Endothelial cell of umbilical vein (primary cell): ENCODE results near the gene CANT1. TPM values are rescaled to one million over a fixed set of nuclear protein-coding genes. Genes with fewer than 3 reads are reported as not detected.

Experiments
- BruUV-seq: library from RNA; stranded (reverse); fragments of 400-500 nt; replicated peaks from 2 replicates; lab custom pipeline; 2021; lab: Mats Ljungman, UMichigan
- CTCF ChIA-PET: fragments of 300-600, 350-600 bp; sonication (Branson Sonifier 250); formaldehyde crosslinking; loops from one replicate; lab custom pipeline; 2021; ENCODE audit warnings: antibody characterized with exemption, inconsistent platforms; lab: Charles Lee
- POLR2A ChIA-PET: fragments of 300-600, 350-600 bp; sonication (Branson Sonifier 250); formaldehyde crosslinking; loops from one replicate; lab custom pipeline; 2021; ENCODE audit warnings: antibody characterized with exemption, inconsistent platforms; lab: Charles Lee
- DNase-seq: peaks from one replicate; pipeline ENCODE4 v3.0.0-alpha.2; 2011; ENCODE audit warnings: low read depth, low spot score
- FAIRE-seq: peaks from 2 replicates; lab custom pipeline; 2011; peaks lifted over from hg19 to GRCh38; lab: Jason Lieb, UNC
- H2AFZ ChIP-seq: 2 replicates; pipeline ENCODE4 v1.6.0; 2012; ENCODE audit warnings: low read depth, low read length, control low read depth, inconsistent platforms
- H3K27ac ChIP-seq: 2 replicates; pipeline ENCODE4 v1.5.1; 2011; ENCODE audit warnings: low read depth, mild to moderate bottlenecking, control low read depth, low read length, moderate library complexity; ENCODE audit not compliant: insufficient read depth
- H3K27me3 ChIP-seq, 2 experiments: 2 replicates each; pipeline versions ENCODE4 v1.6.0 to v1.6.1; 2011; ENCODE audit warnings: low read length in 2 of 2, mixed read lengths in 1 of 2; ENCODE audit not compliant: control insufficient read depth in 2 of 2, insufficient read depth in 2 of 2
- H3K36me3 ChIP-seq, 2 experiments: 2 replicates in 1 of 2; 3 replicates in 1 of 2; pipeline ENCODE4 v1.5.1; 2011; ENCODE audit warnings: low read length in 2 of 2, mild to moderate bottlenecking in 1 of 2, moderate library complexity in 1 of 2; ENCODE audit not compliant: control insufficient read depth in 2 of 2, insufficient read depth in 2 of 2; ENCODE audit errors: extremely low read depth in 1 of 2
- H3K4me1 ChIP-seq: 3 replicates; pipeline ENCODE4 v1.5.1; 2011; ENCODE audit warnings: mild to moderate bottlenecking, low read length; ENCODE audit not compliant: control insufficient read depth, insufficient read depth; ENCODE audit errors: extremely low read depth
- H3K4me2 ChIP-seq: 2 replicates; pipeline ENCODE4 v1.6.1; 2011; ENCODE audit warnings: low read length, control low read depth, mixed read lengths; ENCODE audit not compliant: insufficient read depth
- H3K4me3 ChIP-seq, 3 experiments: fragments of 200-600 bp in 1 of 3; sonication (generic), shearing (Covaris generic) in 1 of 3; replicated peaks in 1 of 3; 2 replicates each; pipeline ENCODE4 v1.5.1; 2011 to 2016; ENCODE audit warnings: control low read depth in 3 of 3, low read length in 3 of 3, mild to moderate bottlenecking in 2 of 3, inconsistent platforms in 1 of 3, low read depth in 1 of 3, moderate library complexity in 1 of 3; ENCODE audit not compliant: insufficient read depth in 1 of 3
- H3K79me2 ChIP-seq: 2 replicates; pipeline ENCODE4 v1.6.0; 2012; ENCODE audit warnings: low read length, inconsistent platforms; ENCODE audit not compliant: control insufficient read depth, insufficient read depth
- H3K9ac ChIP-seq: replicated peaks from 2 replicates; pipeline ENCODE3; 2011; ENCODE audit warnings: low read length, control low read depth; ENCODE audit not compliant: insufficient read depth; ENCODE audit errors: extremely low read depth
- H3K9me1 ChIP-seq: replicated peaks from 3 replicates; pipeline ENCODE4 v1.6.0; 2011; ENCODE audit warnings: mild to moderate bottlenecking, low read length; ENCODE audit not compliant: control insufficient read depth, insufficient read depth; ENCODE audit errors: extremely low read depth
- H3K9me3 ChIP-seq: replicated peaks from 2 replicates; pipeline ENCODE4 v1.5.1; 2012; ENCODE audit warnings: low read length, inconsistent platforms; ENCODE audit not compliant: control insufficient read depth, insufficient read depth
- H4K20me1 ChIP-seq: replicated peaks from 2 replicates; pipeline ENCODE3; 2011; ENCODE audit warnings: mild to moderate bottlenecking, low read length; ENCODE audit not compliant: control insufficient read depth, insufficient read depth; ENCODE audit errors: extremely low read depth
- FOS ChIP-seq: IDR thresholded peaks from 2 replicates; pipeline ENCODE4 v1.6.1; 2011; ENCODE audit warnings: mild to moderate bottlenecking, low read length, moderate library complexity, borderline replicate concordance; ENCODE audit not compliant: insufficient read depth
- GATA2 ChIP-seq: IDR thresholded peaks from 2 replicates; pipeline ENCODE4 v1.7.0; 2011; ENCODE audit warnings: low read depth, mild to moderate bottlenecking, moderate library complexity, mixed read lengths, low read length; ENCODE audit not compliant: insufficient read length, insufficient read depth
- JUN ChIP-seq: IDR thresholded peaks from 2 replicates; pipeline ENCODE4 v1.6.1; 2011; ENCODE audit warnings: borderline replicate concordance, low read depth; ENCODE audit not compliant: insufficient read length, insufficient read depth
- POLR2AphosphoS5 ChIP-seq: IDR thresholded peaks from 2 replicates; pipeline ENCODE4 v1.6.1; 2012; ENCODE audit warnings: low read depth, mild to moderate bottlenecking, control low read depth, low read length, moderate library complexity; ENCODE audit not compliant: insufficient read depth
- dilution Hi-C: fragments of 300-500 bp; cut with MboI; formaldehyde crosslinking; loops from one replicate; pipeline ENCODE4 v1.15.0; 2019; ENCODE audit warnings: low sequenced_read_pairs; ENCODE audit not compliant: extremely low pct_ligation_motif_present
- intact Hi-C: fragments of 100-400 bp; cut with micrococcal nuclease; formaldehyde crosslinking; loops from one replicate; pipeline ENCODE4 v1.10.0; 2022
- polyA plus RNA-seq, 4 experiments: library from polyadenylated mRNA; depleted of rRNA in 3 of 4; stranded (reverse) in 3 of 4; unstranded in 1 of 4; fragments of >200 nt; gene quantifications; 2 replicates each; pipeline versions ENCODE4 v1.2.1 to v1.2.3, GENCODE V29; 2011 to 2012; ENCODE audit warnings: missing spikeins in 1 of 4
- total RNA-seq: library from RNA; stranded (reverse); gene quantifications from 2 replicates; pipeline ENCODE4 v1.2.3, GENCODE V29; 2021
- TF ChIP-seq, protein P1 (sequence below), 2 donors: IDR thresholded peaks; 1 replicate in 1 of 2; 2 replicates in 1 of 2; pipeline ENCODE4 v1.5.1; 2011; ENCODE audit warnings: low read length in 2 of 2, mild to moderate bottlenecking in 2 of 2, moderate library complexity in 2 of 2, control low read depth in 1 of 2, inconsistent platforms in 1 of 2, low read depth in 1 of 2; ENCODE audit not compliant: insufficient read depth in 1 of 2; ENCODE audit errors: extremely low read depth in 1 of 2
- TF ChIP-seq, protein P2 (sequence below): IDR thresholded peaks from 2 replicates; pipeline ENCODE4 v1.6.1; 2011; ENCODE audit not compliant: insufficient read depth, insufficient read length

Gene CANT1
- total and polyA plus RNA-seq, 2 donors (not counting 3 experiments of a cell fraction or from before 2014, with no cell fraction given), result 85.0 to 93.6 TPM

DNA sequence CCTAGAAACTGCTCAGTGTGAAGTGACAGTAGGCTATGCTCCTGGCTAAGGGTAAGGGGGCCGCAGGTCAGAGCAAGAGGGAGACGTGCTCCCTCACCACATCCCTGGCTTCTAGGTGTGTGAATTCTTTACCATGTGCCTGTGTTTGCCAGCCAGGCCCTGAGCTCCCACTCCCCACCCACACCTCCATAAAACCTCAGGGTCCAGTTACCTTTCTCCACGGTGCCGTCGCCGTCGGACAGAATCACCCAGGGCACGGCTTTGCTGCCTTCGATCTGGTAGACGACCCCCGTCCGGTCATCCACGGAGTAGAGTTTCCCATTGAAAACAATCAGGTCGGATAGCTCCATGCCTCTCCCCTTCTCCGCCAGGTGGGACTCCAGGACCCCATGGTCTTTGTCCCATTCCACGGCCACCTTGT is 12.8 kb downstream of the CANT1 start:
- no peaks in the 10 kb centered on the region for H3K9me3 ChIP-seq
- TF ChIP-seq JUN, result no peak
- TF ChIP-seq GATA2, result no peak
- no peak for TF ChIP-seq FOS
- TF ChIP-seq POLR2AphosphoS5, result no peak
- TF ChIP-seq, protein P1, sequence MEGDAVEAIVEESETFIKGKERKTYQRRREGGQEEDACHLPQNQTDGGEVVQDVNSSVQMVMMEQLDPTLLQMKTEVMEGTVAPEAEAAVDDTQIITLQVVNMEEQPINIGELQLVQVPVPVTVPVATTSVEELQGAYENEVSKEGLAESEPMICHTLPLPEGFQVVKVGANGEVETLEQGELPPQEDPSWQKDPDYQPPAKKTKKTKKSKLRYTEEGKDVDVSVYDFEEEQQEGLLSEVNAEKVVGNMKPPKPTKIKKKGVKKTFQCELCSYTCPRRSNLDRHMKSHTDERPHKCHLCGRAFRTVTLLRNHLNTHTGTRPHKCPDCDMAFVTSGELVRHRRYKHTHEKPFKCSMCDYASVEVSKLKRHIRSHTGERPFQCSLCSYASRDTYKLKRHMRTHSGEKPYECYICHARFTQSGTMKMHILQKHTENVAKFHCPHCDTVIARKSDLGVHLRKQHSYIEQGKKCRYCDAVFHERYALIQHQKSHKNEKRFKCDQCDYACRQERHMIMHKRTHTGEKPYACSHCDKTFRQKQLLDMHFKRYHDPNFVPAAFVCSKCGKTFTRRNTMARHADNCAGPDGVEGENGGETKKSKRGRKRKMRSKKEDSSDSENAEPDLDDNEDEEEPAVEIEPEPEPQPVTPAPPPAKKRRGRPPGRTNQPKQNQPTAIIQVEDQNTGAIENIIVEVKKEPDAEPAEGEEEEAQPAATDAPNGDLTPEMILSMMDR (IDR thresholded peaks at IDR 0.05; ENCODE audit: extremely low read depth in 1 of 2, insufficient read depth in 1 of 2, low read depth in 1 of 2, low read length in 2 of 2), result no peak
- TF ChIP-seq, protein P2, sequence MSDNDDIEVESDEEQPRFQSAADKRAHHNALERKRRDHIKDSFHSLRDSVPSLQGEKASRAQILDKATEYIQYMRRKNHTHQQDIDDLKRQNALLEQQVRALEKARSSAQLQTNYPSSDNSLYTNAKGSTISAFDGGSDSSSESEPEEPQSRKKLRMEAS, result no peak
- H3K27me3 ChIP-seq, result no peaks in the 10 kb centered on the region
- peaks cover 61% of the 10 kb centered on the region for H3K79me2 ChIP-seq
- ChIA-PET CTCF (interaction anchor here (1.8 kb wide), 2 partner anchors 9 to 10 kb away, joined by 9 to 10 read pairs; no protein-coding TSS in a partner anchor), POLR2A (no interaction called here)
- FAIRE-seq (no peak), DNase-seq (no peak)
- peaks cover 9 to 31% of the 10 kb centered on the region in 2 experiments for H3K36me3 ChIP-seq
- H3K4me1 ChIP-seq, result peaks cover 14% of the 10 kb centered on the region
- dilution Hi-C loops (no loop called here), intact Hi-C loops (no loop called here)
- no peak overlapping the region for H2AFZ ChIP-seq
- H3K9me1 ChIP-seq, result no peaks in the 10 kb centered on the region
- H3K4me3 ChIP-seq, result no peak overlapping the region
- no peak overlapping the region for H3K27ac ChIP-seq
- H3K9ac ChIP-seq, result no peak overlapping the region
- no TSS peak for BruUV-seq
- H3K4me2 ChIP-seq, result no peak overlapping the region
- H4K20me1 ChIP-seq, result no peaks in the 10 kb centered on the region
